HL-60 (cell line): ENCODE results near the gene SLC17A7.
A peak's percentile ranks its signal among the peaks of the same experiment; 100 is the strongest.
"Not testable (repeated sequence)": the region's sequence is repeated elsewhere in the genome, so short reads cannot be mapped to it uniquely, and the experiment has no call there.

Experiments used
- DNase-seq, 2 experiments: peaks; one replicate each; pipeline ENCODE4 v3.0.0-alpha.2; 2010 to 2020; ENCODE audit warnings: low read depth in 1 of 2, low spot score in 1 of 2
- H3K27ac ChIP-seq: fragments of 250-450 bp; sonication (Bioruptor Pico); replicated peaks from 2 replicates; pipeline ENCODE4 v1.5.1; 2020; ENCODE audit warnings: mild to moderate bottlenecking, moderate library complexity
- H3K27me3 ChIP-seq: fragments of 250-450 bp; sonication (Bioruptor Pico); 2 replicates; pipeline ENCODE4 v1.5.1; 2021; ENCODE audit warnings: mild to moderate bottlenecking, moderate library complexity; ENCODE audit not compliant: insufficient read depth, poor library complexity, severe bottlenecking
- H3K4me3 ChIP-seq: replicated peaks from 2 replicates; pipeline ENCODE4 v1.5.1; 2011; ENCODE audit warnings: mild to moderate bottlenecking, control low read depth, low read length; ENCODE audit not compliant: insufficient read depth
- GABPA ChIP-seq: IDR thresholded peaks from 2 replicates; pipeline ENCODE4 v1.6.1; 2012; ENCODE audit warnings: low read depth
- POLR2AphosphoS5 ChIP-seq: IDR thresholded peaks from 2 replicates; pipeline ENCODE4 v1.6.1; 2012; ENCODE audit warnings: low read depth
- SPI1 ChIP-seq: IDR thresholded peaks from 2 replicates; pipeline ENCODE4 v1.6.1; 2012; ENCODE audit warnings: low read depth, mild to moderate bottlenecking, borderline replicate concordance
- TF ChIP-seq, protein P1 (sequence below): IDR thresholded peaks from one replicate; pipeline ENCODE4 v1.5.1; 2011; ENCODE audit warnings: low read length, control low read depth, inconsistent platforms; ENCODE audit not compliant: insufficient read depth
- TF ChIP-seq, protein P2 (sequence below): IDR thresholded peaks from 2 replicates; pipeline ENCODE4 v1.6.1; 2012; ENCODE audit warnings: low read depth; ENCODE audit not compliant: insufficient replicate concordance

The SLC17A7 gene

DNA sequence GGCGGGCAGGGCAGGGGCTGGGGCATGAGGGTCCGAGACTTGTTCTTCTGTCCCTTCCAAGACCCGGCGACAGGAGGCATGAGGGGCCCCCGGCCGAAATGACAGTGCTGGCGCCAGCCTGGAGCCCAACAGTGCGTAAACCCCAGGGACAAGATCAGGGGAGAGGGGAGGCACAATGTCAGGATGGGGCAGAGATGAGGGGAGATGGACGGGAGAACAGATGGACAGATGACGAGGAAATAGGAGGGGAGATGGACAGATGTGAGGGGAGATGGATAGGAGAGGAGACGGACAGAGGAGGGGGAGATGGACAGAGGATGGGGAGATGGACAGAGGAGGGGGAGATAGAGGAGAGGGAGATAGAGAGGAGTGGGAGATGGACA lies 33.2 kb upstream of the SLC17A7 start:
- no peak for DNase-seq
- Histone ChIP-seq H3K27me3 (no peaks in the 10 kb centered on the region), H3K4me3 (peak overlapping the region; percentile 62), H3K27ac (no peak overlapping the region)
- TF ChIP-seq POLR2AphosphoS5 = no peak
- TF ChIP-seq, protein P1, sequence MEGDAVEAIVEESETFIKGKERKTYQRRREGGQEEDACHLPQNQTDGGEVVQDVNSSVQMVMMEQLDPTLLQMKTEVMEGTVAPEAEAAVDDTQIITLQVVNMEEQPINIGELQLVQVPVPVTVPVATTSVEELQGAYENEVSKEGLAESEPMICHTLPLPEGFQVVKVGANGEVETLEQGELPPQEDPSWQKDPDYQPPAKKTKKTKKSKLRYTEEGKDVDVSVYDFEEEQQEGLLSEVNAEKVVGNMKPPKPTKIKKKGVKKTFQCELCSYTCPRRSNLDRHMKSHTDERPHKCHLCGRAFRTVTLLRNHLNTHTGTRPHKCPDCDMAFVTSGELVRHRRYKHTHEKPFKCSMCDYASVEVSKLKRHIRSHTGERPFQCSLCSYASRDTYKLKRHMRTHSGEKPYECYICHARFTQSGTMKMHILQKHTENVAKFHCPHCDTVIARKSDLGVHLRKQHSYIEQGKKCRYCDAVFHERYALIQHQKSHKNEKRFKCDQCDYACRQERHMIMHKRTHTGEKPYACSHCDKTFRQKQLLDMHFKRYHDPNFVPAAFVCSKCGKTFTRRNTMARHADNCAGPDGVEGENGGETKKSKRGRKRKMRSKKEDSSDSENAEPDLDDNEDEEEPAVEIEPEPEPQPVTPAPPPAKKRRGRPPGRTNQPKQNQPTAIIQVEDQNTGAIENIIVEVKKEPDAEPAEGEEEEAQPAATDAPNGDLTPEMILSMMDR = no peak
- no peak for TF ChIP-seq GABPA
- TF ChIP-seq, protein P2, sequence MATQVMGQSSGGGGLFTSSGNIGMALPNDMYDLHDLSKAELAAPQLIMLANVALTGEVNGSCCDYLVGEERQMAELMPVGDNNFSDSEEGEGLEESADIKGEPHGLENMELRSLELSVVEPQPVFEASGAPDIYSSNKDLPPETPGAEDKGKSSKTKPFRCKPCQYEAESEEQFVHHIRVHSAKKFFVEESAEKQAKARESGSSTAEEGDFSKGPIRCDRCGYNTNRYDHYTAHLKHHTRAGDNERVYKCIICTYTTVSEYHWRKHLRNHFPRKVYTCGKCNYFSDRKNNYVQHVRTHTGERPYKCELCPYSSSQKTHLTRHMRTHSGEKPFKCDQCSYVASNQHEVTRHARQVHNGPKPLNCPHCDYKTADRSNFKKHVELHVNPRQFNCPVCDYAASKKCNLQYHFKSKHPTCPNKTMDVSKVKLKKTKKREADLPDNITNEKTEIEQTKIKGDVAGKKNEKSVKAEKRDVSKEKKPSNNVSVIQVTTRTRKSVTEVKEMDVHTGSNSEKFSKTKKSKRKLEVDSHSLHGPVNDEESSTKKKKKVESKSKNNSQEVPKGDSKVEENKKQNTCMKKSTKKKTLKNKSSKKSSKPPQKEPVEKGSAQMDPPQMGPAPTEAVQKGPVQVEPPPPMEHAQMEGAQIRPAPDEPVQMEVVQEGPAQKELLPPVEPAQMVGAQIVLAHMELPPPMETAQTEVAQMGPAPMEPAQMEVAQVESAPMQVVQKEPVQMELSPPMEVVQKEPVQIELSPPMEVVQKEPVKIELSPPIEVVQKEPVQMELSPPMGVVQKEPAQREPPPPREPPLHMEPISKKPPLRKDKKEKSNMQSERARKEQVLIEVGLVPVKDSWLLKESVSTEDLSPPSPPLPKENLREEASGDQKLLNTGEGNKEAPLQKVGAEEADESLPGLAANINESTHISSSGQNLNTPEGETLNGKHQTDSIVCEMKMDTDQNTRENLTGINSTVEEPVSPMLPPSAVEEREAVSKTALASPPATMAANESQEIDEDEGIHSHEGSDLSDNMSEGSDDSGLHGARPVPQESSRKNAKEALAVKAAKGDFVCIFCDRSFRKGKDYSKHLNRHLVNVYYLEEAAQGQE = no peak
- TF ChIP-seq SPI1 = no peak

DNA sequence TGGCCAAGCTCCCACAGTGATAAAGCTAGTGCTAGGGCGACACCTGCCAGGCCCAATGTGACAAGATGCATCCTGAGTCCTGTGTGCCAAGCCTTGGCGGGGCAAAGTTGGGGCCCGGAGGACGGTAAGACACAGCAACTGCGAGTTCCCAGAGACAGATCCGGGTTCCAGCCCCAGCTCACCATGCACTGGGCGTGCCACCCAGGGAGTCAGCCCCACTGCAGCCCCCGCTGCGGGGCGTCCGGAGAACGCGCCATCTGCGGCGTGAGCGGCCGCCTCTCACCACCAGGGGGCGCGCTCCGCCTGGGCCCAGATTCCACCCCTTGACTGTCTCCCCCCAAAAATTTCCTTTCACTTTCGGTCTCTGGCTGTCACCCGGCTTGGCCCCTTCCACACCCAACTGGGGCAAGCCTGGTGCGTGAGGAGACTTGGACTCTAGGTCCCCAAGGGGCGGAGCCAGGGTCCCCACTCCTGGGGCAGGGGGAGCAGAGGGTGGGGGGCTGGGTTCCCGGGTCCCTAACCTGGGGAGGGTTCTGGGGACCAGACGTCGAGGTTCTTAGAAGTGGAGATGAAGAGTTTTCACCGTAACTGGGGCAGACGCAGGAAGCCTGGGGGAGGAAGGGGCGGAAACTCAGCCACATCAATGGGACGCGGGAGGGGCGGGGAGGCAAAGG lies 32.7 kb upstream of the SLC17A7 start, which contains the start of gene FLT3LG:
TSS of gene FLT3LG (plus strand) at position 348 of the 674 bp plus-strand sequence. CDS start 425 bp downstream, outside the sequence.
- H3K27ac ChIP-seq = peak within 1 kb of the TSS; percentile 42; the same call in 1 of the 2 replicates

GRCh38 chr19:49473501-49473867 lies 32.2 kb upstream of the SLC17A7 start:
- not testable (repeated sequence) for DNase-seq, H3K27ac ChIP-seq, H3K27me3 ChIP-seq
- H3K4me3 ChIP-seq = peak overlapping the region; percentile 62; the same call in 1 of the 2 replicates

More for the DNA sequence above, 32.7 kb upstream of the SLC17A7 start, which contains the start of gene FLT3LG:
- Histone ChIP-seq H3K4me3 (peak within 1 kb of the TSS; percentile 62), H3K27me3 (no peaks in the 10 kb centered on the region)
- DNase-seq = peak; percentile 63 to 66
- no peak for TF ChIP-seq SPI1
- TF ChIP-seq, protein P1 = peak; percentile 91

DNA sequence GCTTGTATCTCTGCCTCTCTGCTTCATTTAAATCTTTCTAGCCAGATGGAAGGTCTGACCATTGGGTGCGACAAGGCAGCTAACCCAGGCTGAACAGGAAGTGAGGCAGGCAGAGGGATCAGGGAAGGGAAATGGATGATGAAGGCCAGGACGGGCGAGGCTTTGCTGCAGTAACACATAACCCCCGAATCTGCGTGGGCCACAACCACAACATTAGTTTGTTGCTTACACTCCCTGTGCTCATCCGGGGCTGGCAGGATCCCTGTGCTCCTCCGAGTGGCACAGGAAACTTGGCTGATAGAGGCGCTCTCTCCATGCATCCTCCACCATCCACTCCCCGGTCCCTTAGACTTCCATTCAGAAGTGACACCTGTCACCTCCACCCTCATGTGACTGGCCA lies 31.6 kb upstream of the SLC17A7 start:
- Histone ChIP-seq H3K27me3 (no peaks in the 10 kb centered on the region), H3K4me3 (no peak overlapping the region), H3K27ac (no peak overlapping the region)
- TF ChIP-seq POLR2AphosphoS5 = no peak
- no peak for TF ChIP-seq SPI1
- TF ChIP-seq, protein P2 = no peak
- TF ChIP-seq, protein P1 = no peak
- TF ChIP-seq GABPA = no peak
- no peak for DNase-seq
